Fibroblast of skin of scalp (primary cell): Measurements from ENCODE around the gene SAMMSON. TPM values are rescaled to one million over a fixed set of nuclear protein-coding genes. Genes with fewer than 3 reads are reported as not detected.

Source experiments
- DNase-seq: peaks from one replicate; pipeline ENCODE4 v3.0.0-alpha.2; 2013
- polyA plus RNA-seq, 2 experiments: library from polyadenylated mRNA; unstranded; fragments of 120-200 nt; gene quantifications; one replicate each; pipeline ENCODE4 v1.2.1, GENCODE V29; 2013; ENCODE audit not compliant: insufficient read length in 2 of 2

Gene SAMMSON
- not detected for polyA plus RNA-seq (2013, experiment 1 of 2; ENCODE audit: insufficient read length)
- not detected for polyA plus RNA-seq (2013, experiment 2 of 2; ENCODE audit: insufficient read length)

GRCh38 chr3:69999140-70000027 is at the start of gene SAMMSON:
Gene SAMMSON, plus strand, starts transcription at chr3:69999733.
- peak; percentile 9 for DNase-seq

GRCh38 chr3:69951616-69952015 is 47.9 kb upstream of the SAMMSON start:
- no peak for DNase-seq

- no peak for DNase-seq
These were observed 40.0 kb upstream of the SAMMSON start for GRCh38 chr3:69959581-69959980.

GRCh38 chr3:69961706-69962439 is 37.7 kb upstream of the SAMMSON start:
- DNase-seq, result no peak

- no peak for DNase-seq
These were observed 35.9 kb upstream of the SAMMSON start for GRCh38 chr3:69963643-69964042.

- DNase-seq, result no peak
These were observed 32.4 kb upstream of the SAMMSON start for GRCh38 chr3:69967156-69967555.

- DNase-seq, result no peak
These were observed 28.7 kb upstream of the SAMMSON start for GRCh38 chr3:69970827-69971226.

GRCh38 chr3:69972672-69973071 is 26.9 kb upstream of the SAMMSON start:
- no peak for DNase-seq

GRCh38 chr3:69976021-69976420 is 23.5 kb upstream of the SAMMSON start:
- no peak for DNase-seq

- no peak for DNase-seq
These were observed 15.8 kb upstream of the SAMMSON start for GRCh38 chr3:69983546-69984265.

- DNase-seq, result no peak
These were observed 14.3 kb upstream of the SAMMSON start for GRCh38 chr3:69985266-69985665.

GRCh38 chr3:69986419-69986818 is 13.1 kb upstream of the SAMMSON start:
- DNase-seq, result no peak

- no peak for DNase-seq
These were observed 11.7 kb upstream of the SAMMSON start for GRCh38 chr3:69987833-69988232.

- DNase-seq, result no peak
These were observed 5.8 kb upstream of the SAMMSON start for GRCh38 chr3:69993757-69994156.

- no peak for DNase-seq
These were observed 4.6 kb upstream of the SAMMSON start for GRCh38 chr3:69994919-69995318.

- DNase-seq, result no peak
These were observed 1.8 kb upstream of the SAMMSON start for GRCh38 chr3:69997631-69998307.

- no peak for DNase-seq
These were observed 784 bp upstream of the SAMMSON start for GRCh38 chr3:69998759-69999139.

- no peak for DNase-seq
These were observed 486 bp downstream of the SAMMSON start for GRCh38 chr3:70000028-70000410.

GRCh38 chr3:70000563-70001081 is 1.1 kb downstream of the SAMMSON start:
- DNase-seq, result no peak

GRCh38 chr3:70003119-70003518 is 3.6 kb downstream of the SAMMSON start:
- no peak for DNase-seq

- DNase-seq, result no peak
These were observed 6.6 kb downstream of the SAMMSON start for GRCh38 chr3:70006089-70006488.

GRCh38 chr3:70010346-70010745 is 10.8 kb downstream of the SAMMSON start:
- DNase-seq, result no peak
